NB4 (cell line): ENCODE data around the gene ADCY1.

Experiments
- CTCF ChIP-seq: IDR thresholded peaks from one replicate; pipeline ENCODE4 v1.5.1; 2012; ENCODE audit warnings: low read depth, low read length
- MYC ChIP-seq: IDR thresholded peaks from 2 replicates; pipeline ENCODE4 v1.6.1; 2011; ENCODE audit warnings: low read depth, low read length
- POLR2A ChIP-seq: IDR thresholded peaks from 2 replicates; pipeline ENCODE4 v1.6.1; 2011; ENCODE audit warnings: mild to moderate bottlenecking; ENCODE audit not compliant: insufficient read length; ENCODE audit errors: extremely low read depth

- no peak for TF ChIP-seq CTCF
- TF ChIP-seq POLR2A, result no peak
- no peak for TF ChIP-seq MYC
These were observed 3.4 kb upstream of the ADCY1 start for GRCh38 chr7:45570797-45571196.
